CD4-positive, alpha-beta T cell treated with Interleukin-1 beta for 1 hour (primary cell): ENCODE measurements around the gene PLEKHH1.
"Not testable (repeated sequence)": the region's sequence is repeated elsewhere in the genome, so short reads cannot be mapped to it uniquely, and the experiment has no call there.

Source experiments
- DNase-seq, 2 donors: peaks; one replicate each; pipeline ENCODE4 v3.0.0-alpha.2; 2020 to 2022

Gene PLEKHH1

DNA sequence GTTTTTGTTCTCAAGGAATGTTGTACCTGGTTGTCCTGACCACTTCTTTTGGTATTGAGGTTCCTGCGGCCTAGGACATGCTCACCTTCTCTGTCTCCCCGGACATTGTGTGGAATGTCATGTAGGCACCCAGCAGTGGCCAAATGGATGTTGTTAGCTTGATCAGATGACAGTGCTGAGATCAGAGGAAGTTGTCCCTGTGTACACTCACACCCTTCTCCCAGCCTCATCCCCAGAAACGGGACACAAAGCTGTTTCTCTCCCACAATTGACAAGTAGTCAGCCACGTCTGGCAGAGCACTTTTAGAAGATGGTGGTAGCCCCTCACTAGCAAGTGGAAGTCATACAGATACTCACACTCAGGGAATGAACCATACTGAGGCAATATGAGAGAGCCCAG, 3.0 kb downstream of the PLEKHH1 start:
- DNase-seq = no peak

DNA sequence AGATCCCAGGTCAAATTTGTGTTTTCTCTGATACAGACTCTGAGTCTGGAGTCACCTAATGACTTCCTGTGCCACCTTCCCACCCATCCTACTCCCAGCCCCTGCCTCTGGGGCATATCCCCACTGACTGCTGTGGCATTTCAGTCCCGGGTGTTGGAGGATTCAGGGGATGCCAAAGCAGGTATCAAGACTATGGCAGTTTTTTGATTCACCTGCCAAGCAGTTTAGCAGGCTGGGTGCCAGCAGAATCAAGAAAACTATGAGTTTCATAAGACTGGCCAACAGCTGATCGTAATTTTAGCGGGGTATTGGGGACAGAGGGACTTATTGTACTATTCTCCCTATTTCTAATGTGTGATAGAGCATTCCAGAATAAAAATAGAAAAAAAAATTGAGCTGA, 4.6 kb downstream of the PLEKHH1 start:
- no peak for DNase-seq

DNA sequence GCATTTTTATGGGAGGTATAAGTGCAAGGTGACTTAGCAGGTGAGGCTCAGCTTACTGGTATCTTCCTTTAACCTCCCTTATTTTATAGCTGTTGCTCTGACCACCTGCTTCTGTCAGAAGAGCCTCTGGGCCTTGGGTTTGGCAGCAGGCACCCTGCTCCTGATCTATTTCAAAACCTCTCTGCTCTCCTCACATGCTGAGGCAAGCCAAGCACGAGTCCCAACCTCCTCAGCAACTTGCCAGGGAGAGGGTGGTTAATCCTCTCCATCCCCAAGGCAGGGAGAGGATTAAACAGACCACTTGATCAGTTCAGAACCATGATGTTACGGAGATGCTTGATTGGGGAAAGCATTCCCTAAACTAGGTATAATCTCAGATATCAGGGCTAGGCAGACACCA, 5.4 kb downstream of the PLEKHH1 start:
- no peak for DNase-seq

DNA sequence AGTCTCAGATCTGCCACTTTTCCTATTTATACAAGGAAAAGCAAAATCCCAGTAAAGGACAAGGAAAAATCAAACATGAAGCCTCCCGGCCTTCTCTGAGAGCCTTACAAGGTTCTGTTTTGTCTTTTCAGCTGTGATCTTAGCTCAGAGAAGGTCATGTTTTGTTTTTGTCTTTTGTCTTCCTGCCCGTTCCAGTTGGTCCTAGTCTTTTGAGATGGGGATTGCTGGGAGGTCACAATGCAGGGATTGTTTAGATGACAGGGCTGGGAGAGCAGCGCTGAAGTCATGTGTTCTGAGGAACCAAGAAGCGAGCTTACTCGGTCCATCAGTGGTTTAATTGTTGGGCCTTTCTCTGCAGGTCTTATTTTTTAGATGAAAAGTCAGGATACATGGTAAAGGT, 6.0 kb downstream of the PLEKHH1 start:
- DNase-seq = no peak

DNA sequence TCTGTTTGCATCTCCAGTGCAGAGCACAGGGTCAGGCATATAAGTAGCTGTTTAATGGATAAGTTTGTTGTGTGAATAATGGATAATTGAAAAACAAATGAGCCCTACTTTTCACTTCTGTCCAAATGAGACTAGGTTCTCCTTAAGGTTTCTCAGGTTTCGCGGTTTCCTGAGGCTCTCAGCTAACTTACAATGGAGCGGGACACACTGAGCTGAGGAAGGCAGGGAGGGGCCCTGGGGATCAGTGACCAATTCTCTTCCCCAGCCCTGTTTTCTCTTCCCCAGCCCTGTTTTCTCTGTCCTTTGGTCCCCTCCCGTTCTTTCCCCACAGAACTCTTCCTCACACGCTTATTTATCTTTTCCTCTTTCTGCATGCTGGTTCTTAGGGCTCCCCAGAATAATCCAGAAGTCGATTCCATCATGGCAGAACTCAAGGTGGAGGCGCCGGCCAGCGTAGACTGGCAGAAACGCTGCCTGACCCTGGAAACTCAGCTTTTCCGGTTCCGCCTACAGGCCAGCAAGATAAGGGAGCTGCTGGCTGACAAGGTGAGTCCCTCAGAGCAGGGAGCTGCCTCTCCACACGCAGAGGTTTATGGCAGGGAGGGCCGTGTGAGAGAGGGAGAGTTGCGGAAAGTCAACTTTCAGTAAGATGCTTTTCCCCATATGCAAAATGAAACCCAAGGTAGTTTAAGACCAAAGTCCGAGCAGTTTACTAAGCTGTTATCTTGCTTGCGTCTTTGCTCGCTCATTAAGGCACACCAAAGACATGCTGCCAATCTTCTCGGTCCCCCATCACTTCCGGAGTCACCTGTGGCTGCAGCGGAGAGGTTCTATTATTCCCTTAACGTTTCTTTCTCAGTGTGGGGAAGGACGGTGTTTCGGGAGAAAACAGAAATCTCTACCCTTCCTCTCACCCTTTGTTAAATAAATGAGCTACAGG, 8.6 kb downstream of the PLEKHH1 start:
- DNase-seq = no peak

DNA sequence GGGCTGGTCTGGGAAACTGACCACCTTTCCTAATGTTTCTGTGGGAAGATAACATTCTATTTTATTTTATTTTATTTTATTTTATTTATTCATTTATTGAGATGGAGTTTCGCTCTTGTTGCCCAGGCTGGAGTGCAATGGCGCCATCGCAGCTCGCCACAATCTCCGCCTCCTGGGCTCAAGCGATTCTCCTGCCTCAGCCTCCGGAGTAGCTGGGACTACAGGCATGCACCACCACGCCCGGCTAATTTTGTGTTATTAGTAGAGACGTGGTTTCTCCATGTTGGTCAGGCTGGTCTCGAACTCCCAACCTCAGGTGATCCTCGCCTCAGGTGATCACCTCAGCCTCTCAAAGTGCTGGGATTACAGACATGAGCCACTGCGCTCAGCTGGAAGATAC, 9.5 kb downstream of the PLEKHH1 start:
- DNase-seq = not testable (repeated sequence)

DNA sequence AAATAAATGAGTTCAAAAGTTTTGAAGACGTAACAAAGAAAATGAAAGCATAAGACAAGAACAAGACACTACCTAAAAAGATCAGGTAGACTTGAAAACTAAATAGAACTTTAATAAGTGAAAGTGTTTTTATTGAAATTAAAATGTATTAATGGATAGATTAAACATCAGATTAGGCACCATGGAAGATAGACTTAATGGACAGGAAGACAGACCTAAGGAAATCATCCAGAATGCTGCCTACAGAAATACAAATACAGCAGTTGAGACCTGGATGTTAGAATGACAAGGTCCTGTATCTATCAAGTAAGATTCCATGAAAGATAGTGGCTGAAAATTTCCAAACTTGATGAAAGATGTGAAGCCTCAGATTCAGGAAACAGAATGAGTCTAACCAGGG, 11.5 kb downstream of the PLEKHH1 start:
- DNase-seq = no peak

DNA sequence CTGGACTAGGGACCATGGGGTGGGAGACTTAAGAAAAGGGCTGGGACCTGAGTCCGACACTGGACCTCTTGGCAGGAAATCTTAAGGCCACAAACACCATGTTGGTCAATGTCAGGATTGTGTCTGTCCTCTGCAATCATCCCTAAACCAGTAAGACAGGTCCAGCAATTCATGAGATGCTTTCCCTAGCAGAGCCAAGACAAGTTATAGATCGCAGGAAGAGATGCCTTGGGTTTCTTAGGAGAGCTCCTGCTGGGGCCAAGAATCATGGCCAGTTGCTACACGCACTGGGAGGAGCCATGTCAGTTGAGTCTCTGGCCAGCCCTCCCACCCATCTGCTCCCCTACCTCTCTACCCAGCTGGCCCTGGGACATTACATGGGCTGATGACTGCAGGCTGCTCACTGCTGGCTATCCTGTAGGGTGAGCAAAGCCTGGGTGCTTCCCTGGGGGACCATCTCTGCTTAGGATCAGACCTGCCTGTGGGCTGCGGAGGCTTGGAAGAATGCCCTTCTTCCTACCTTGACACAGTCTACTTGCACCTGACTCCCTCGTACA, 14.2 kb downstream of the PLEKHH1 start:
- DNase-seq = no peak

DNA sequence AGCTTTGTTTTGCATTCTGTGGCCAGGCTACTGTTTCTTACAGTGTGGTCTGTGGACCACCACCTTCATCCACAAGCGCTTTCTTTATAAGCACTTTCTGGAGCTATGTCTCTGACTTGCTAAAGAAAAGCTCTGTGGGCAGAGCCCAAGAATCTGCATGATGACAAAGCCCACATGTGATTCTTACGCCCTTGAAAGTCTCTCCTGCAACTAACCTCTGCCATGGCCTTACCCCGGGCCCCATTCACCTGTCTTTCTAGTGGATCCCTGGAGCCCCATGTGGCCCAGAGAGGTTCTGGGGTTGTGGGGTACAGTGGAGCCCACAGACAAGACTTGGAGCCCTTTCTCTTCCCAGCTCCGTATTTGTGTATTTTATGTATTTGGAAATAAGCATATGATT, 16.6 kb downstream of the PLEKHH1 start:
- no peak for DNase-seq

DNA sequence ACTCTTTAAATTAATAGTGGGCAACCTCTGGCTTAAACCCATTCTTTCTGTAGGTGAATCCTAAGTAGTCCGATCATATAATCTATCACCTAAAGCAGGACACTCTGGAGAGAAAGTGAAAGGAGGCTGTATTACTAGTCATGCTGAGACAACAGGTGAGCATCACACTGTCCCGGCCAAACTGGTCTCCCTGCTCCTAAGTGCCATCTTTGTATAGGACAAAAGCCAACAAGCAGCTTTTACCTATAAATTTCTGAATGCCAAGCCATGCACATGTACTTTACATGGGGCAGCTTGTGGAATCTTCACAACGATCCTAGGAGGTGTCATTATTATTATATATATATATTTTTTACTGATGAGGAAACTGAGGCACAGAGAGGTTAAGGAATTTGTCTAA, 18.0 kb downstream of the PLEKHH1 start:
- no peak for DNase-seq

DNA sequence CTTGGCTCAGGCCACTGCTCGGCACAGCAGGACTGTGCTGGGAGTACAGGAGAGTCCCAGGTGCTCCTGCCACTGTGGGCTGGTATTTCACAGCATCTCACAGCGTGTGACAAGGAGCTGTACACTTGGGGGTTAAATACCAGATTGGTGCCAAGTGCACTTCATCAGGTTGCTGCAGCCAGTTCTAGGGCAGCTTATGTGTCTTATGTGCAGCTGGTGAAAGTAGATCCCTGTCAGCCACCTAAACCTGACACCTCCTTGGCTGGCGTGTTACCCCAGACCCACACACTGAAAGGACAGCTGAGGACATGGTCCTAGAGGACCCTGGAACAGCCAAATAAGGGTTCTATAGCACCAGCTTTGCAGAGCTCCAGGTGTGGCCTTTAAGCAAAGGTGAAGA, 18.9 kb downstream of the PLEKHH1 start:
- no peak for DNase-seq

DNA sequence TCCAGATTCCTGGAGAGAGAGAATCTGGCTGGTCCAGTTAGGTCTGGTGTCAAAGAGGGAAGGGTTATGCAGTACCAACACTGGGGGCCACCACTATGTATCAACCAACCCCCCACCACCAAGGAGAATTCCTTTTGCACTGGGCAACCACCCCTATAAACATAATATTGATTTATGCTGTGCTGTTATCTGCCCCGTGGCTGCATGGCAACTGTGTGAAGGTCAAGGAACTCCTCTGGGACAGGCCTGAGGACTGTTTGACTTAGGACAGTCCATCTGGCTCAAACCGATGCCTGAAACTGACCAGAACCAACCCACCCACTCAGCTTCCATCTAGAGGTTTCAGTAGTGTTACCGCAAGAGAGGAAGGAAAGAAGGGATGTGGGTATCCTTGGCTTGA, 20.5 kb downstream of the PLEKHH1 start:
- DNase-seq = no peak

DNA sequence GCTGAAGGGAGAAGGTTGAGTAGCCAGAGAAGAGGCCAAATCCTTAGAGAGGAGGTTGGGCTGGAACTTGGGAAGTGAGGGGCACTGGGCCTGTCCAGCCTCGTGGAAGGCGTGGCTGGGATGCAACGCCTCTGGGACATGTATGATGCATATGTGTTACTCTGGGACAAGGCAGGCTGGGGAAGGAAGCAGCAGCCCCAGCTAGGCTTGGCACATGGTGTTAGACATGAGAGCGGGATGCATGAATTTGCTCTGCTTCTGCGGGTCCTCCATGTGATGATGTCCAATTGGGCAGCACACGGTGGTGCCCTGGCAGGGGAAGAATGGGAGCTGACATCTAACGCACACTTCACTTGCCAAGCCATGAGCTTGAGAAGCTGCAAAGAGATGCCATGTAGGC, 21.3 kb downstream of the PLEKHH1 start:
- DNase-seq = no peak

DNA sequence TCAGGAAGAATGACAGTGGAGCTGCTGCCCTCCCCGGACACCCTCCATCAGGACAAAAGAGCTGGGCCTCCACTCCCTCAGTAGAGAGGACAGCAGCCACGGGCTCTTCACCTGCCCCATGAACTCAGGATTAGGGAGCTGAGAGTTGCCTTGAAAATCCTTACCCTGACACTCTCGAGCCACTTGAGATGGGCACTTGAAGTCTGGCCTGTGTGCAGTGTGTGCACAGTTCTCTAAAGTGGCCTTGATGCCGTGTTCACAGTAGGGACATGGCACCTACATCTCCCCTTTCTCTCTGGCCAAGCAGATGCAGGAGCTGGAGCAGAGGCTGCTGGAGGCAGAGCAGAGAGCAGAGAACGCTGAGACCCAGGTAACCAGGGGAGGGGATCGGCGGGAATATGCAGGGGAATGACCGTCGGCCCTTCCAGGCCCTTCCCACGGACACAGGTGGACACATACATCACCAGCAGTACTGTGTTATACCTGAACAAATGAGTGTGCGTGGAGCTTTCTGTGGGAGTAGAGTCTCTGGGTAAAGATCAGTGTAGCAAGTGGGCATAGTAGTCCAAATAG, 22.5 kb downstream of the PLEKHH1 start:
- DNase-seq = no peak

DNA sequence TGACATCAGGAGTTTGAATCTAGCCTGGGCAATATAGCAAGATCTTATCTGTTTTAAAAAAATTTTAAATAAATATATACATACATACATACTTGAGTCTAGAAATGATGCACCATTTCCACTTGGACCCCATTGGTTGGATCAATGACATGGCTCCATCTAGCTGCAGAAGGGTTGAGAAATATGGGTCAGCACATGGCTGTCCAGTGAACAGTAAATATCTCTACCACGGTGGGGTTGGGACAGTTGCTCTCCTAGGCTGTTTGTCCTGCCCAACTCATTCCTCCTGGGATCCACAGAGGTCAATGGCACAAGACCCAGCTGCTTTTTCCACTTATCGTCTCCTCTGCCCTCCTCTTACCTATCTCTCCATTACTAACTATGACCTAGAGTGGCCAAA, 23.6 kb downstream of the PLEKHH1 start:
- DNase-seq = no peak

DNA sequence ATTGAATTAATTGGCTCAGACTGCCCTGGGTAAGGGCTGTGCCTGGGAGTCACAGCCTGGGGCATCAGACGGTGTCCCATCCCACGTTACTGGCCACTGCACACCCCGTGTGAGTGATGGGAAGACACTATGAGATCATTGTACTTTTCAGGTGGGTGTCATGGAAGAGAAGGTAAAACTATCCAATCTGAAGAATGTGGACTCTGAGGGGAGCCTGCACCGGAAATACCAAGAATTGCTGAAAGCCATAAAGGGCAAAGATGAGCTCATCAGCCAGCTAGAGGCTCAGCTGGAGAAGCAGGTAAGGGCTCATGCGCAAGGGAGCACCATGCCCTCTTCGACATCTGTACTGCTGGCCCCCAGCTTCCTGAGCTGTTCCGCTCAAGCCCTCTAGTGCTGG, 24.0 kb downstream of the PLEKHH1 start:
- DNase-seq = no peak

DNA sequence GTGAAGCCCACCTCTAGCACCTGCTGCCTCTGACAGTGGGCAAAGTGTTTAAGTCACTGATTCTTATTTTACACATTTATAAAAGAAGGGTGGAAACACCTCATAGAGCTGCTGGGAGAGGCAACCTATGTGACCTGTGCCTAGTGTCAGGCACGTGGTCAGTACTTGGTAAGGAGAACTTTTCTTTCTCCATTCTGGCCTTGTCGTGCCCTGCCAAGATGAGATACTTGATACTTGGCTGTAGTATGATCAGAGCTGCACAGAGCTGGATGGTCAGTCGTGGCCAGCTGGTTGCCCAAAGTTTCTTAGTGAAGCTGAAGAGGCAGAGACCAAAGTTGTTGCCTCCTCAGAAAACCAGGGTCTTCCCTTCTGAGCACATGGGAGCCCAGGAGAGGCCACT, 24.6 kb downstream of the PLEKHH1 start:
- no peak for DNase-seq

DNA sequence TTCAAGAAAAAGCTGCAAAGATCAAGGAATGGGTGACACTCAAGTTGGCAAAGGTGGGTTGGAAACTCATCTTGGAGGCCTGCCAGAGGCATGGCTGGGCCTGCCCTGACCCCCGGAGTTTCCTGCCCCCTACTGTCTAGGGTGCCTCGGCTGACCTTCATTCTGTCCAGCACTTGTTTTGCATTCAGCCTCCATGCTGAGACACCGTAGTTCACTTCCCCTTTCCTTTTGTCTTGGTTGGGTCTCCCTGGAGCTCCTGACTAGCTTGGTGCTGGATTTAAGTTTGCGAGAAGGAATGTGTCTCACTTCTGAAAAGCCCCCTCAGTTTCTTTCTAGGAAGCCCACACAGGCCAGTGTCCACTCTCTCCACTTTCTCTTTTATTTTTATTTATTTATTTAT, 26.5 kb downstream of the PLEKHH1 start:
- DNase-seq = no peak

DNA sequence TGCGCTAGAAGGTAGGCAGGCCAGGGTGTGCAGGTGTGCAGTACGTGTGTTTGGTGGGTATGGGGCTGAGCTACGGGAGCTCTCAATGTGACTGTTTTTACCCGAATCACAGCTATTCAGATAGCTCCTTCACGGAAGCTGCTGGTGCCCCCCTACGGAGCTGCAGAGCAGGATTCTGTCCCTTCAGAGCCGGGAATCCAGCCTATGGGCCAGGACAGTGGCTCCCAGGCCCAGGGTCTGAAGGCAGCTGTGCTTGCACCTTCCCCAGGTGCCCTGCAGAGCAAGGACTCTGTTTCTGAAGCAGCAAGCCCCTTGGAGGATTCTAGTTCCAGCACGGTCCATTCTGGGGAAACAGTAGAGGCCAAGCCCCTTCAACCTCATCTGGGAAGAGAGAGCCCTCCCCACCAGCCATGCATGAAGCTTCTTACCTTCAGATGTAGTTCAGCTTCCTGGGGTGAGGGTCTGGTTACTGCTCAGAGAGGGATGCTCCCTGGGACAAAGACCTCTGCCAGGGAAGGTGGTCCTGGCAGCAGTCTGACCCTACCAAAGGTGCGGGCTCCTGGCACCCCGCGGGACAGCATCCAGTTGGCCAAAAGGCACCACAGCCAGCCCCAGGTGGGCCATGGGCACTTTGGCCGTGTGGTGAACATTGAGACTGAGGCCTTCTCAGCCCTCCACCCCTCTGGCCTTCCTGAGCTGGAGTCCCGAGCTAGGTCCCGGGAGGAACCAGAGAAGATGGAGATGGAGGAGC, 29.1 kb downstream of the PLEKHH1 start:
- DNase-seq = no peak

DNA sequence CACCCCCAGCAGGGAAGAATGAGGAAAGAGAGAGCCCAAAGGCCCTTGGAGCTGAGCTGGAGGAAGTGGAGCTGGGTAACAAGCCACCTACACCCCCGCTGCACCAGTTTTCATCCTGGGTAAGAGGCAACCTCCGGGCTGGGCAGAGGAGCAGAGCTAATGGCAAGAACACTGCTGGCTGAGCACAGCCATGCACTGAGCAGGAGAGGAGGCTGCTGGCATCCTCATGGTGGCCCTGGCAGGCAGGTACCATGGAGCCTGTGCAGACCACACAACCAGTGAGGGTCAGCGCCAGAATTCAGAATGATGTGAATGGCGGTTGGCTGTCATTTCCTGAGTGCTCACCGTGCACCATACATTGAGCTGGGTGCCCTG, 29.7 kb downstream of the PLEKHH1 start:
- DNase-seq = no peak

DNA sequence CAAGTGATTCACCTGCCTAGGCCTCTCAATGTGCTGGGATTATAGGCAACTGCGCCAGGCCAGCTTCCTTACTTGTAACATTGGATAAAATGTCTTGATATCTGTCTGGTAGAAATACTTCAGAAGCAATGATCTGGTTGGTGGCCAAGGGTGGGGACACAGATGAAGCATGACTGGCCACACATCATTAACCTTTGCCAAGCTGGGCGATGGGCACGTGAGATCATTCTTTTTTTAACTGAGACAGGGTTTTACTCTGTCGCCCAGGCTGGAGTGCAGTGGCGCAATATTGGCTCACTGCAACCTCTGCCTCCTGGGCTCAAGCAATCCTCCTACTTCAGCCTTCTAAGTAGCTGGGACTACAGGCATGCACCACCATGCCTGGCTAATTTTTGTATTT, 31.1 kb downstream of the PLEKHH1 start:
- no peak for DNase-seq

DNA sequence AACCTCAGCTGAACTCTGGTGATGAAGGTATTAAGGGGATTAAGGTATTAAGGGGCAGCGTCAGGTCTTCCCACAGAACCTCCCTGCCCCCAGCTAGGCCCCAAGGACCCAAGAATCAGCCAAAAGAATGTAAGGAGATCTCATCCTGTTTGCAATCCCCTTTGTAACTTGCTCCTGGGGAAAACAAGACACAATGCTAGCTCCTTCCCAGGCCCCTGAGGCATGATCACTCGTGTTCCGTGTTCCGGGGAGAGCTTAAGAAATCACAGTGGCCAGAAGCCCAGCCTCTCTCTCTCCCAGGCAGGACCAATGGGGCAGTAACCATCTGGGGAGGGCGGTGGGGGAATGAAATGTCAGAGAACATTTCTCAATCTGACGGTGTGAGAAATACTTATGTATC, 33.8 kb downstream of the PLEKHH1 start:
- DNase-seq = no peak

DNA sequence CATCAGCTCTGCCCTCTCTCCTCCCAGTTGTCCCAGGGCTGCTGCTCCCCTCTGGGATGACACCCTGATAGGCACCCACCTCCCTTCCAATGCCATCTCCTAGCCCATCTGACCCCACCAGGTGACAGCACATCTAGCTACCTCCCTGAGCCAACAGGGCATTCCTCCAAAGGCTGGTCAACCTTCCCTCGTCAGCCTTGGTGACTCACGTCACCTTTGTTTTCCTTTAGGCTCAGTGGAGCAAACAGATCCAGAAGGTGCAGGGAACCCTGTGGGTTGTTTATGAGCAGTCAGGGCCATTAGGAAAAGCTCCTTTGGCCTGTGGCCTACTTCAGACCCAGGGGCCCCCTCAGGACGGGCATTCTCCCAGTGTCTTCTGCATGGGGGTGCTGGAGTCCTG, 34.6 kb downstream of the PLEKHH1 start:
- no peak for DNase-seq
